Smooth muscle cell (in vitro differentiated cells): Measurements from ENCODE around the gene MISFA. TPM values are rescaled to one million over a fixed set of nuclear protein-coding genes. Genes with fewer than 3 reads are reported as not detected.

Experiments used
- DNase-seq: peaks from one replicate; lab custom pipeline; 2025; ENCODE audit not compliant: unreplicated experiment; lab: John Stamatoyannopoulos, UW
- H2AFZ ChIP-seq: fragments of 200-600 bp; sonication (generic); 2 replicates; pipeline ENCODE4 v1.6.0; 2016; ENCODE audit warnings: antibody characterized with exemption, low read depth, mild to moderate bottlenecking
- H3F3A ChIP-seq: fragments of 200-600 bp; sonication (generic); 2 replicates; pipeline ENCODE4 v1.6.0; 2017; ENCODE audit warnings: antibody characterized with exemption, low read depth
- H3K27ac ChIP-seq: fragments of 200-600 bp; sonication (generic); 2 replicates; pipeline ENCODE4 v1.5.1; 2016; ENCODE audit warnings: low read depth, mild to moderate bottlenecking
- H3K27me3 ChIP-seq: fragments of 200-600 bp; sonication (generic); 2 replicates; pipeline ENCODE4 v1.6.1; 2016; ENCODE audit warnings: low read depth, mild to moderate bottlenecking
- H3K36me3 ChIP-seq: fragments of 200-600 bp; sonication (generic); 2 replicates; pipeline ENCODE4 v1.5.1; 2016; ENCODE audit warnings: low read depth
- H3K4me1 ChIP-seq: fragments of 200-600 bp; sonication (generic); 2 replicates; pipeline ENCODE4 v1.5.1; 2016; ENCODE audit warnings: low read depth
- H3K4me2 ChIP-seq: fragments of 200-600 bp; sonication (generic); 2 replicates; pipeline ENCODE4 v1.6.0; 2016; ENCODE audit warnings: mild to moderate bottlenecking
- H3K4me3 ChIP-seq: fragments of 200-600 bp; sonication (generic); 2 replicates; pipeline ENCODE4 v1.5.1; 2016; ENCODE audit warnings: mild to moderate bottlenecking
- H3K79me2 ChIP-seq: fragments of 200-600 bp; sonication (generic); 2 replicates; pipeline ENCODE4 v1.6.0; 2016; ENCODE audit warnings: low read depth, mild to moderate bottlenecking
- H3K9ac ChIP-seq: fragments of 200-600 bp; sonication (generic); 2 replicates; pipeline ENCODE4 v1.6.0; 2016; ENCODE audit warnings: low read depth
- H3K9me3 ChIP-seq: fragments of 200-600 bp; sonication (generic); replicated peaks from 2 replicates; pipeline ENCODE4 v1.5.1; 2016; ENCODE audit warnings: low read depth
- H4K20me1 ChIP-seq: fragments of 200-600 bp; sonication (generic); 2 replicates; pipeline ENCODE4 v1.6.0; 2016; ENCODE audit warnings: low read depth
- CTCF ChIP-seq: fragments of 200-600 bp; sonication (generic); IDR thresholded peaks from 2 replicates; pipeline ENCODE4 v1.5.1; 2017; ENCODE audit warnings: borderline replicate concordance, mild to moderate bottlenecking, antibody characterized with exemption; ENCODE audit not compliant: insufficient read depth, poor library complexity, severe bottlenecking
- WGBS: methylation state at CpG from one replicate; pipeline ENCODE4 v1.1.7; 2016; ENCODE audit warnings: low lambda C conversion rate; 5-methylcytosine and 5-hydroxymethylcytosine counted together
- polyA plus RNA-seq: library from polyadenylated mRNA; unstranded; fragments of >200 nt; fragmentation: Nextera tagmentation; extraction: Ambion mirVana; gene quantifications from 2 replicates; pipeline ENCODE4 v1.2.1, GENCODE V29; 2016
- total RNA-seq: library from RNA; depleted of rRNA; stranded (reverse); fragments of >200 nt; gene quantifications from 2 replicates; pipeline ENCODE4 v1.2.3, GENCODE V29; 2014

MISFA gene
- total and polyA plus RNA-seq, 2 experiments from 2014 or later, result 0.18 to 1.3 TPM

DNA sequence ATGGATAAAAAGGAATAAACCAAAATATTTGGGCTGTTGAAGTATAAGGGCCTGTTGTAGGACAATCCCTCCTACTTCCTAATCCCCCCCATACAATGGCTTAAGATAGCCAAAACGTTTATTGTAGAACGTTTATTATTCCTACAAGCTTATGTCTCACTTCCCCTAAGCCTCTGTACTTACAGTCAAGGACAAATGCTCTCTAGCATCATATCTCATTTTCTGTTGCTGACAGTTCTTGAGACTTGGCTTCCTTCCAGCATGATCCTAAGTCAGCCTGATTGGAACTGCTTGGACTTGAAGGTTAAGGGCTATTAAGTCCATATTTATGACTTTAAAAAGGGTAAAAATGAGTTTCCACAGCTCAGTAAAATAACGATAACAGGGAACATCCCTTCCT lies 8.8 kb downstream of the MISFA start:
- Histone ChIP-seq H3K27me3 (no peaks in the 10 kb centered on the region), H4K20me1 (peaks cover 18% of the 10 kb centered on the region), H3K36me3 (peaks cover 24% of the 10 kb centered on the region), H2AFZ (no peak overlapping the region), H3K27ac (no peak overlapping the region), H3F3A (peaks cover 4% of the 10 kb centered on the region), H3K79me2 (peaks cover 14% of the 10 kb centered on the region), H3K4me3 (no peak overlapping the region), H3K9me3 (no peaks in the 10 kb centered on the region), H3K4me1 (no peaks in the 10 kb centered on the region), H3K4me2 (no peak overlapping the region), H3K9ac (no peak overlapping the region)
- DNase-seq, result no peak
- no peak for TF ChIP-seq CTCF
- WGBS, result 70% methylated on average over 3 of the region's 3 CpGs

DNA sequence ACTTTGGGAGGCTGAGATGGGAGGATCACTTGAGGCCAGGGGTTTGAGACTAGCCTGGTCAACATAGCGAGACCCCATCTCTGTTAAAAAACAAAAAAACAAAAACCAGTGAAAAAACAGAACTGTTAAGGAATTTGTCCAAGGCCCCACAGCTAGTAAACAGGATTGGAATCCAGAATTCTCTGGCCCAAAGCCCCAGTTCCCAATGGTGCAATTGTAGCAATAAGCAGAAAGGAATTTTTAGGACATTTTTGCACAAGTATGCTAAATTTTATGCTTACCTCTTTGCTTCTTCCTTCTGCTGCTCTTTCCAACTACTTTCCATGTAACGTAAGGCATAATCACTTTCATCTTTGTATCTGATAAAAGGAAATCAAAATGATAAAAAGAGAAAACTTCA lies 11.6 kb downstream of the MISFA start:
- Histone ChIP-seq H3K27me3 (no peaks in the 10 kb centered on the region), H3K4me3 (no peak overlapping the region), H3K79me2 (peaks cover 33% of the 10 kb centered on the region), H3F3A (peaks cover 4% of the 10 kb centered on the region), H3K9ac (no peak overlapping the region), H3K4me1 (no peaks in the 10 kb centered on the region), H3K27ac (no peak overlapping the region), H3K4me2 (no peak overlapping the region), H3K9me3 (no peaks in the 10 kb centered on the region), H2AFZ (no peak overlapping the region), H3K36me3 (peaks cover 24% of the 10 kb centered on the region), H4K20me1 (peaks cover 45% of the 10 kb centered on the region)
- TF ChIP-seq CTCF, result no peak
- no peak for DNase-seq
- 92% methylated on average over 2 of the region's 2 CpGs for WGBS

- Histone ChIP-seq H3K4me3 (no peak overlapping the region), H3K9me3 (no peaks in the 10 kb centered on the region), H2AFZ (no peak overlapping the region), H3K4me2 (no peak overlapping the region), H4K20me1 (peaks cover 57% of the 10 kb centered on the region), H3K4me1 (no peaks in the 10 kb centered on the region), H3K79me2 (peaks cover 43% of the 10 kb centered on the region), H3K36me3 (peaks cover 24% of the 10 kb centered on the region), H3K27me3 (no peaks in the 10 kb centered on the region), H3K9ac (no peak overlapping the region), H3F3A (peaks cover 4% of the 10 kb centered on the region), H3K27ac (no peak overlapping the region)
- WGBS, result 83% methylated on average over 4 of the region's 4 CpGs
- TF ChIP-seq CTCF, result no peak
- no peak for DNase-seq
Measured at GRCh38 chr11:18612394-18612793, 12.8 kb downstream of the MISFA start.

GRCh38 chr11:18614667-18615066 lies 15.1 kb downstream of the MISFA start:
- Histone ChIP-seq H3K79me2 (peaks cover 63% of the 10 kb centered on the region), H3K4me2 (no peak overlapping the region), H3K36me3 (peaks cover 16% of the 10 kb centered on the region), H2AFZ (no peak overlapping the region), H3K9me3 (no peaks in the 10 kb centered on the region), H3K4me3 (no peak overlapping the region), H4K20me1 (peaks cover 80% of the 10 kb centered on the region), H3K27me3 (no peaks in the 10 kb centered on the region), H3K4me1 (no peaks in the 10 kb centered on the region), H3K27ac (no peak overlapping the region), H3K9ac (no peak overlapping the region), H3F3A (peaks cover 4% of the 10 kb centered on the region)
- 100% methylated on average over 10 of the region's 10 CpGs for WGBS
- no peak for TF ChIP-seq CTCF
- DNase-seq, result no peak
